Non-pigmented ciliary epithelial cell (primary cell): ENCODE results near the gene C22orf42.
"Not testable (repeated sequence)": the region's sequence is repeated elsewhere in the genome, so short reads cannot be mapped to it uniquely, and the experiment has no call there.

Source experiments
- DNase-seq: peaks from one replicate; pipeline ENCODE4 v3.0.0-alpha.2; 2010; ENCODE audit warnings: low read depth

C22orf42 gene

GRCh38 chr22:32134796-32135195, 24.3 kb downstream of the C22orf42 start:
- not testable (repeated sequence) for DNase-seq

GRCh38 chr22:32132783-32133182, 26.3 kb downstream of the C22orf42 start:
- DNase-seq: no peak

GRCh38 chr22:32132126-32132525, 27.0 kb downstream of the C22orf42 start:
- DNase-seq: no peak

GRCh38 chr22:32130464-32130863, 28.6 kb downstream of the C22orf42 start:
- no peak for DNase-seq

- no peak for DNase-seq
Measured at GRCh38 chr22:32127904-32128303, 31.2 kb downstream of the C22orf42 start.

- no peak for DNase-seq
Measured at GRCh38 chr22:32123657-32124056, 35.4 kb downstream of the C22orf42 start.

GRCh38 chr22:32122899-32123298, 36.2 kb downstream of the C22orf42 start:
- no peak for DNase-seq

GRCh38 chr22:32120603-32121002, 38.5 kb downstream of the C22orf42 start:
- no peak for DNase-seq

- DNase-seq: no peak
Measured at GRCh38 chr22:32119568-32120235, 39.4 kb downstream of the C22orf42 start.

- DNase-seq: no peak
Measured at GRCh38 chr22:32112380-32112779, 46.7 kb downstream of the C22orf42 start.

GRCh38 chr22:32106930-32107329, 52.2 kb downstream of the C22orf42 start:
- no peak for DNase-seq

GRCh38 chr22:32103658-32104315, 55.3 kb downstream of the C22orf42 start:
- no peak for DNase-seq

GRCh38 chr22:32100711-32101110, 58.4 kb downstream of the C22orf42 start:
- DNase-seq: no peak
